Panc1 (cell line): Measurements from ENCODE around the gene TTC23L.

Experiments used
- CTCF ChIP-seq: fragments of 450-650 bp; IDR thresholded peaks from 2 replicates; pipeline ENCODE4 v1.5.1; 2017; ENCODE audit warnings: mild to moderate bottlenecking
- POLR2AphosphoS5 ChIP-seq: IDR thresholded peaks from 2 replicates; pipeline ENCODE4 v1.6.1; 2012; ENCODE audit warnings: mild to moderate bottlenecking, low read depth, low read length, moderate library complexity

GRCh38 chr5:34848230-34848629 is 9.3 kb downstream of the TTC23L start:
- no peak for TF ChIP-seq CTCF
- no peak for TF ChIP-seq POLR2AphosphoS5
